ENCODE data around the gene PRDX1. TPM values are rescaled to one million over a fixed set of nuclear protein-coding genes. Genes with fewer than 3 reads are reported as not detected.
"Not testable (repeated sequence)": the region's sequence is repeated elsewhere in the genome, so short reads cannot be mapped to it uniquely, and the experiment has no call there.

PRDX1 gene
- polyA plus RNA-seq, 2 of the 4 experiments (the other 2 are of a cell fraction), result 2,391 to 2,709 TPM

- peaks cover 74% of the 10 kb centered on the region for H3K4me1 ChIP-seq
- H3K4me3 ChIP-seq; FAIRE-seq; ATAC-seq; H3K9me3 ChIP-seq; DNase-seq (ENCODE audit: low read depth in 1 of 2, low spot score in 1 of 2): not testable (repeated sequence)
- TF ChIP-seq TP53 (CRISPR knock-in tag; IDR thresholded peaks at IDR 0.05), result 0 out of 2 replicates have a peak, but pooled peaks have one; percentile 9
- TF ChIP-seq HOXA7 (CRISPR knock-in tag; IDR thresholded peaks at IDR 0.05), result peak; percentile 60; the same call in 1 of the 2 replicates
- 0 out of 2 replicates have a peak, but pooled peaks have one; percentile 11 for TF ChIP-seq TFCP2L1 (CRISPR knock-in tag; IDR thresholded peaks at IDR 0.05)
- ChIA-PET POLR2A (interaction anchor here (3.6 kb wide), 1 partner anchor 8 kb away, joined by 29 read pairs; the partner anchor contains the start of gene PRDX1), CTCF (interaction anchor here (1.5 to 7.1 kb wide), 5 partner anchors 20 to 68 kb away, joined by 5 to 88 read pairs (median 8); partner anchors contain the start of gene AKR1A1)
- H3K27ac ChIP-seq, result peak overlapping the region; percentile 27 to 48; a peak in 2 of 6 replicates
- 32% methylated on average over 9 of the region's 9 CpGs for WGBS (ENCODE audit: missing lambda C conversion rate)
- peak overlapping the region; percentile 85 for H3K4me2 ChIP-seq
Observed at GRCh38 chr1:45513532-45514260, 8.0 kb downstream of the PRDX1 start.

GRCh38 chr1:45512641-45513054 is 9.0 kb downstream of the PRDX1 start:
- POLR2A ChIA-PET, result interaction anchor here (0.7 to 3.6 kb wide), 2 partner anchors 9 to 195 kb away, joined by 9 to 29 read pairs; partner anchors contain the start of gene PRDX1
- FAIRE-seq, result no peak

GRCh38 chr1:45510972-45511527 is 10.6 kb downstream of the PRDX1 start:
- DNase-seq (ENCODE audit: low read depth in 1 of 2, low spot score in 1 of 2) (no peak), FAIRE-seq (no peak), ATAC-seq (no peak)
- TF ChIP-seq FOSL2 (IDR thresholded peaks at IDR 0.05) (no peak), FOSL2 (CRISPR knock-in tag; IDR thresholded peaks at IDR 0.05) (no peak), GATA3 (IDR thresholded peaks at IDR 0.05; ENCODE audit: borderline replicate concordance) (no peak), ESRRA (IDR thresholded peaks at IDR 0.05; ENCODE audit: borderline replicate concordance, low read length) (no peak), MAZ (IDR thresholded peaks at IDR 0.05; ENCODE audit: borderline replicate concordance, low read depth, low read length) (no peak), MAX (IDR thresholded peaks at IDR 0.05) (no peak), CEBPB (IDR thresholded peaks at IDR 0.05) (no peak), POLR2AphosphoS2 (conservative IDR thresholded peaks at IDR 0.05; ENCODE audit: low read length) (no peak), SREBF2 (IDR thresholded peaks at IDR 0.05) (no peak), EP300 (IDR thresholded peaks at IDR 0.05) (no peak), HDAC2 (IDR thresholded peaks at IDR 0.05) (no peak), RFX5 (IDR thresholded peaks at IDR 0.05) (no peak), RAD21 (conservative IDR thresholded peaks at IDR 0.05 in 1 of 2, IDR thresholded peaks at IDR 0.05 in 1 of 2) (no peak), ATOH8 (CRISPR knock-in tag; IDR thresholded peaks at IDR 0.05; ENCODE audit: low read depth) (no peak), CHD4 (IDR thresholded peaks at IDR 0.05; ENCODE audit: borderline replicate concordance) (no peak), HES2 (IDR thresholded peaks at IDR 0.05) (no peak), ZSCAN20 (CRISPR knock-in tag; IDR thresholded peaks at IDR 0.05) (no peak)
- POLR2A ChIA-PET, result interaction anchor here (3.6 kb wide), 1 partner anchor 10 kb away, joined by 29 read pairs; the partner anchor contains the start of gene PRDX1
- Histone ChIP-seq H3K27ac (no peak overlapping the region), H3K4me2 (no peak overlapping the region), H3K4me1 (peaks cover 48% of the 10 kb centered on the region), H3K9me3 (no peaks in the 10 kb centered on the region), H3K4me3 (no peak overlapping the region)
- CTCF ChIA-PET, result interaction anchor here (0.9 to 7.1 kb wide), 3 partner anchors 10 to 57 kb away, joined by 3 to 88 read pairs (median 13); partner anchors contain the start of genes CCDC163 and MMACHC
- 91% methylated on average over 4 of the region's 4 CpGs for WGBS (ENCODE audit: missing lambda C conversion rate)

More at GRCh38 chr1:45512641-45513054, 9.0 kb downstream of the PRDX1 start:
- ATAC-seq, result peak; percentile 31 to 50; a peak in 3 of 6 replicates
- WGBS (ENCODE audit: missing lambda C conversion rate), result 100% methylated on average over 1 of the region's 1 CpG
- peak in 1 of 2 experiments; percentile 74 for DNase-seq (ENCODE audit: low read depth in 1 of 2, low spot score in 1 of 2)
- no peaks in the 10 kb centered on the region for H3K9me3 ChIP-seq
- TF ChIP-seq CTCF (IDR thresholded peaks at IDR 0.05) (peak; percentile 47), SREBF2 (IDR thresholded peaks at IDR 0.05) (no peak), RAD21 (conservative IDR thresholded peaks at IDR 0.05 in 1 of 2, IDR thresholded peaks at IDR 0.05 in 1 of 2) (peak; percentile 37 to 46; a peak in 3 of 5 replicates), CHD2 (IDR thresholded peaks at IDR 0.05; ENCODE audit: low read length, partially characterized antibody) (no peak), BHLHE40 (IDR thresholded peaks at IDR 0.05; ENCODE audit: low read depth, low read length) (no peak), SMC3 (IDR thresholded peaks at IDR 0.05) (peak; percentile 53), FOSL2 (IDR thresholded peaks at IDR 0.05) (no peak), FOSL2 (CRISPR knock-in tag; IDR thresholded peaks at IDR 0.05) (peak; percentile 38; the same call in 1 of the 2 replicates), RCOR1 (IDR thresholded peaks at IDR 0.05; ENCODE audit: low read depth, low read length) (no peak), POLR2AphosphoS2 (conservative IDR thresholded peaks at IDR 0.05; ENCODE audit: low read length) (no peak; the same call in none of the 2 replicates)
- CTCF ChIA-PET, result interaction anchor here (0.6 to 7.1 kb wide), 16 partner anchors 9 to 494 kb away, joined by 3 to 88 read pairs (median 5); partner anchors contain the start of genes AKR1A1, CCDC163, MMACHC and PRDX1
- H3K4me2 ChIP-seq, result no peak overlapping the region
- peaks cover 64% of the 10 kb centered on the region for H3K4me1 ChIP-seq
- H3K4me3 ChIP-seq, result no peak overlapping the region
- no peak overlapping the region for H3K27ac ChIP-seq

All from A549 (cell line).